GM19468 (cell line): ENCODE results near the gene LLCFC1.

Experiments used
- ATAC-seq: cut with Tn5 transposase; IDR thresholded peaks from one replicate; pipeline ENCODE4 v1.9.1; 2021; ENCODE audit warnings: mild to moderate bottlenecking, moderate library complexity, moderate number of reproducible peaks; ENCODE audit not compliant: unreplicated experiment; ENCODE audit errors: extremely low read depth

The LLCFC1 gene

DNA sequence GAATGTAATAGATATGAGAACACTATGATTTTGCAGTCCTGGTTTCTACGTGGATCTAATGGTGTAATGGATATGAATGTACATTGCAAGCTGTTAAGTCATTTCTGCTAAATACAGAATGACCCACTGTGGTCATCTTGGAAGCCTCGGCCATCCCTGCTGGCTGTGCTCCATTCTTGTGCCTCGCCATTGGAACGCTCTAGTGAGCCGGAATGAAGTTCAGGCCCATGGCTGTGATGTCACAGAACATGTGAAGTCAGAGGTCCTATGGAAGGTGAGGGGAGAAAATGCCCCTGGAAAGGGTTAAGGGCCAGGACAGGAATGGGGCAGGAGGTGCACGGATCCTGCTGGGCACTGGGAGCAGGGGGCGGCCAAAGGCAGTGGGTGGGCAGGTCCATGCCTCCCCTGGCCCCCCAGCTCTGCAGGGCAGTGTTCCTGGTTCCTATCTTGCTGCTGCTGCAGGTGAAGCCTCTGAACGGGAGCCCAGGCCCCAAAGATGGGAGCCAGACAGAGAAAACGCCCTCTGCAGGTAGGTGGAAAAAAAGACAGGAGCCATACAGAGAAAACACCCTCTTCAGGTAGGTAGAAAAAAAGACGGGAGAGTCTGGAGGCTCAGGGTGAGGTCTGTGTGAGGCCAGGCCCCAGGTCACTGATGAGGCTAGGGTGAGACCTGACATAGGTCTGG is at the start of gene LLCFC1:
Gene LLCFC1, plus strand, starts transcription at position 259 of the 685 bp plus-strand sequence. Its CDS starts 138 bp downstream, at position 397.
- no peak for ATAC-seq

DNA sequence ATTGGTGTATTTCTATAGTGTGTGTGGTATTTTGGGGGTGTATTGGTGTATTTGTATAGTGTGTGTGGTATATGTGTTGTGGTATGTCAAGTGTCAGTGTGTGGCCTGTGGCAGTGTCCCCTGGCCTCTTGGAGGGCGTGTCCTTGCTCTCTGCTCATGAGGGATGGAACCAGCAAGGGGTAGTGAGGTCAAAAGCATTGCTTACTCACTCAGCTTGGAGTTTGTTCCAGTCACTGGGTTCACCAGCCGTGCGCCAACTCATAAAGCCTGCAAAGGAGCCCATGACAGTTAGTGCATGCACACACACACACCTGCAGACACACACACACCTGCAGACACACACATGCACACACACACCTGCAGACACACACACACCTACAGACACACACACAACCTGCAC is 49.5 kb upstream of the LLCFC1 start:
- ATAC-seq = no peak

DNA sequence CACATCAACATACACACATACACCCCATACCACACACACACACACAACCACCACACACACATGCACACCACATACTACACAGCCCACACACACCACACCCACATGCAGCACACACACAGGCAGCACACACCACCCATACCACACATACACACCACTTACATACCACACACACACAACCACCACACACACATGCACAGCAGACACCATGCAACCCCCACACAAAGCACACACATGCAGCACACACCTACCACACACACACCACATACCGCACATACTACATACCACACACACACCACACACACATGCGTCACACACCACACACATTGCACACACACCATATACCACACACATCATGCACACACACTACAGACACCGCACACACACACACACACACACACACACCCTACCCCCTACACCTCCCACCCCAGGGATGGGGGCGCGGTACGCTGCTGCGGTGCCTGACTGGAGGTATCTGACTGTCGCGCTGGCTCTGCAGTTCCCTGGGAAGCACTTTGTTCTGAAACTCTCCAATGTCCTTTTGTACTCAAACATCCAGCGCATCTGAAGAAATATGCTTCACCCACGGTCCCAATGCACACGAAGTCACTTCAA is 48.3 kb upstream of the LLCFC1 start:
- ATAC-seq = no peak

DNA sequence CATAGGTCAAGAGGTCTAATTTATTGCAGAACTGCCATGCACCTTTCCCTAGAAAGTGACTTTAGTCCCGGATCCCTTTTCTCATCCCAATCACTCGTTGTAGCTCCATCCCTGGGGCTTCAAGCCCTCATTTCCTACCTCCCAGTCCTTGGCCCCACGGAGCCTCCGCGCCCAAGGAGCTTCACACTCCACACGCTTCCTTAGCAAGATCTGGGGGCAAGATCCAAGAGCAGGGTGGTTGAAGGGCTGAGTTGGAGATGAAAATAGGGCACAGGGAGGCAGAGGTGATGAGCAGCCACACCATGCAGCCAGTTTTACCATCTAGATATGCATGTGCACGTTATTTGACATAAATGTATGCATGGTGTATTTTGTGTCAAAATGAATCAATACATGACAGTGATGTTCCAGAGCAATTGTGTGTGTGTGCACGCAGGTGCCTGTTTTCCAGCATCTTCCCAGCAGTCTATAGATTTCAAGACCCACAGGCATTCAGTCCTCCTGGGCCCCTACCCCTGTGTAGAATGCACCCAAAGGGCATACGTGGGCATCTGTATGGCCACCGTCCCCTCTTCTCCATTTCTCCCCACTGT is 47.7 kb upstream of the LLCFC1 start:
- ATAC-seq = no peak

DNA sequence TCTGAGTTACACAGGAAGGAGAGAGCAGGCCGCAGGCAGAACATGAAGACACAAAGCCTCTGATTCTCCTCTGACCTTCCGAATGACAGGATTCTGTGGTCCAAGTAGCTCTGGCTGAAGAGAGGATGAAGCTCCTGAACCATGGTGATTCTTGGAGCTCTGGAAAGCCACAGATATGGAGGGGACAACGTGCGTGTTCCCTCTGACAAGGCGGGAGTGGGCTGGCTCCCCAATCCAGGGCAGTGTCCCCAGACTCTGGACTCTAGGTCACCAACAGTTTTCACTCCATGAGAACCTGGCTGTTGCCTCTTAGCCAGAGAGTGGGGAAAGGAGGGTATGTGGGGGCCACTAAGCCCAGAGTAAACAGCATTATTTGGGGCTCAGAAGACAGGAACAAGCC is 46.3 kb upstream of the LLCFC1 start:
- ATAC-seq = no peak

DNA sequence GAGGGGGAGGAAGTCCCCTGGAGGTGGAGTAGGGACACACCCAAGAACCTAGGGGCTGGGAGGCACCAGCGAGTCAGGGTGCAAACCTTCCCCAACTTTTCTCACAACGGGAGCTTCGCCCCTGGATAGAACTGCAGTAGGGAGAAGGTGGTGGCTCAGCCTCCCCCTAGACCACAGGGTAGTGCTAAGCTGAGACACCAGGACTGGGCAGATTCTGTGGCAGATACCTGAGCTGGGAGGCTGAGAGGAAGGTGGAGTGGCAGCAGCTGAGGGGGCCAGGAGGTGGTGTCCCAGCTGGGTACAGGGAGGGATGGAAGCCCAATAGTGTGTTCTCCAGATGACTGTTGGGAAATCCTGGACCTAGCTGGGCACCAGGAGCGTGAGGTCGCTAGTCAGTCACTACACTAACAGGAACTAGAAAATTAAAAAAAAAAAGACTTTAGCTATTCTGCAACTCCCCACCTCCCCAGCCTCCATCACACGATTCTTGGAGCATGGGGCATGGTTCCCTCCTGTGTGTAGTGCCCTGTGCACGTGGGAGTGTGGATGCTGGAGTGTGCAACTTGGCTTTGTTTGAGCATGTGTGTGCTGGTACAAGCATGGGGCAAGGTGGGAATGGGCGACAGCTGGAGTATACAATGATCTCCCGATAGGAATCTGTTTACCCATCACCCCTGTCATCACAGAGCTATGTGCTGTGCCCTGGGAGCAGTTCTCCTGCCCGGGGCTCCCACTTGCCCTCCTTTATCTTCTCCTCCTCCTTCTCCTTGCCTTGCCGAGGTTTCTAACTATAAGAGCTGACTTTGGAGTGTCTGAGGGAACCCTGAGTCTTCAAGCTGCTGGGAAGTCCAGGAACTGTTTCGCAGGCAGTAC is 44.9 kb upstream of the LLCFC1 start:
- ATAC-seq = no peak

DNA sequence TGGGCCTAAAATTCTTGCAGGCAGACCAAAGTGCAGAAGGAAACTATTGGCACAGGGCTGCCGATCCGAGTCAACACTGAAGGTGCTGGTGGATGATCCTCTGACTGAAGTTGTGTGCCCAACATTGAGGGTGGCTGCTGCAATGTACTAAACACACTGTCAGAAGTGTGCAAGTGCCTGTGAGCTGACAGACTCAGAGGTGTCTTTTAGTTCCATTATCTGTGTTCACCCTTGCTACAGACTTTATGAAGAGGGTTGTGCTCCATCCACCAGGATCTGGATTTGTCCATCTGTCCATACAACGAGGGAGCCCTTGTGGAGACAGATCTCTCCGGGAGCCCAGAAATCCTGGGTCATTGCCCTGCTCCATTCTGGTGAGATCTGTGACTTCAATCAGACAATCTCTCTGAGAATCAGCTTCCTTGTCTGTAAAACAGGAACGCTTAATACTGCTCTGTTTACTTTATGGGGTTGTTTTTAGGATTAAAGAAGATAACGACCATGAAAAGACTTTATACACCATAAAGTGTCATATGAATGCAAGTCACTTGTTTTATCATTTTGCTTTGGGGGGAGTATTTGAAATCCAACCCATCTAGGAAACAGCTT is 44.2 kb upstream of the LLCFC1 start:
- ATAC-seq = no peak

DNA sequence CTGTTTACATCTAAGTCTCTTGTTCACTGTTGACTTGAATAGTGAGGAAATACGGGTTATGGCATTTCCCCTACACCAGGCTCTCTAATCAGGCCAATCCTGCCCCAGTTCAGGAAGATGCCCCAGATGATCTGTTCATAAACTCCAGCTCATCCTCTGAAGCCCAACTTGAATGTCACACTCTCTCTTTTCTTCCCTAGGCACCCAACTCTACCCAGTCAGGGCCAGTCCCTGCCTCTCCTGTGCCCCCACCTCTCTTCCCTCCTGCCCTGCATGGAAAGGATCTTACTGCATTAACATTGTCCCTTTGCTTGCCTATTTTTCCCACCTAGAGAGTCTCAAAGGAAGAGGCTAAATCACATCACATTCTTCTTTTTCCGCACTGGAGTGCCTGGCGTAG is 43.1 kb upstream of the LLCFC1 start:
- ATAC-seq = no peak

DNA sequence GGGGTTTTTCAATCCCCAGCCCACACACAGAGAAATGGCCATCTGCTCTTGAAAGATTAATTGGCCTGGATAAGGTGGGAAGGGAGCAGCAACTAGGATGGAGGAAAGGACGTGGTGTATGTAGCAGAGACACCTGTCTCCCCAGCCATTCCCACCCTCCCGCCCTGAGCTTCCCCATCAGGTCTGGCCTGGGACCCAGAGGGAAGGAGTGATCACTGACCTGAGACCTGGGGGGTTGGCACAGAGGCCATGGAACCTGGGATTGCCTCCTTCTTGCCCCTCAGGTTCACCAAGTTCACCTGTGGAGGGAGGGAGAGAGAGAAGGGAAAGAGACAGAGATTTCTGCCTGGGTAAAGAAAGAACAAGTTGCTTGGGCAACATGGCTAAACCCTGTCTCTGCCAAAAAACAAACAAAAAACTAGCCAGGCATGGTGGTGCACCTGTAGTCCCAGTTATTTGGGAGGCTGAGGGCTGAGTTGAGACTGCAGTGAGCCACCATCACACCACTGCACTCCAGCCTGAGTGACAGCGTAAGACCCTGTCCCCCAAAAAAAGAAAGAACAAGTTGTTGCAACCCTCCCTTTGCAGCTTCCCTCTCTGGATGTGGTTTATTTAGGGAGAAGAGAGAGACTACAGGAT is 42.4 kb upstream of the LLCFC1 start:
- no peak for ATAC-seq

DNA sequence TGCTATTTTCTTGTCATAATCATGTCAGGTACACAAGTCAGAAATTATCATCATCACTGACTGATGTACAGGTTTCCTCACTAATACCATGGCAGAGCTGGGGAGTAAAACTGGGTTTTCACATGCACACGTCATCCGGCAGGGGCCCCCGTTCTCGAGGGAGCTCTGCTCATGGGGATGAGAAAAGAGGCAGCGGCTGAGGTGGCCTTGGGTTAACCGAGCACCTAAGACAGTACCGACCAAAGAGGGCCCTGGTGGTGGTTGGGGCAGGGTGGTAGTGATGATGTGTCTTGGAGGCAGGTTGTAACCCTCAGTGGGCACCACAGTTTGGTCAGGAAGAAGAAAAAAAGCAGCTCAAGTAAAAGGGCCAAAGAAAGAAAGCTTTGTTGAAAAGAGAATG is 41.6 kb upstream of the LLCFC1 start:
- no peak for ATAC-seq

DNA sequence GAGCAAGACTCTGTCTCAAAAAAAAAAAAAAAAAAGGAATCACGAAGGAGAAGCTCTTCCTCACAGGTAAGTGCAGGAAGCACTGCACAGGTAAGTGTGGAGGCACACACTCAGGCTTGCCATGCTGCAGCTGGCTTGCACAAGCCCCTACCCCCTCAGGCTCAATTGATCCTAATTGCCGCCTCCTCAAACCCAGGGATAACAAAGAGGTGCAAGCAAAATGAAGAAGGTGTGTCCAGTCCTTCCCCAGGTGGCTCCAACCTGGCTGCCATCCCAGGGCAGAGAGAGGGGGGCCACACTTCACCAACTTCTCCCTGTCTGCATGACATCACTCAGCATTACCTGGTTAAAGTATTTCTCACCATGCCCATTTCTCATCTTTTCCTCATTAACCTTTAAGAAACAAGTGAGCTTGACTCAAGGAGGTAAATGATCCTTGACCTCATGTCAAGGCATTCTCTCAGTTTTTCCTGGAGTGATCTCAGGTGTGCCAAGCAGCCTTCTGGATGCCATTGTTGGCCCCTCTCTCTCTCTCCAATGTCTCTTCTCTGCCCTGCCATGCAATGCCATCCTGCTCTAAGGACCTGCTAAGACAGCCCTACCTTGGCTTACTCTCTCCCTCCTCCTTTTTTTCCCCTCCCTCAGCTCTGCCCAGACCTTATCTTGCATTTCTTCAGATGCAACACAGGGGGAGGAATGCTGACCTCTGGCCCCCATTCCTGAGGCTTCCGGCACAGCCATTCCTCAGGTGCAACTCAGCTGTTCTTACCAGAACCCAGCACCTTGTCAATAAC is 40.7 kb upstream of the LLCFC1 start:
- ATAC-seq = no peak

DNA sequence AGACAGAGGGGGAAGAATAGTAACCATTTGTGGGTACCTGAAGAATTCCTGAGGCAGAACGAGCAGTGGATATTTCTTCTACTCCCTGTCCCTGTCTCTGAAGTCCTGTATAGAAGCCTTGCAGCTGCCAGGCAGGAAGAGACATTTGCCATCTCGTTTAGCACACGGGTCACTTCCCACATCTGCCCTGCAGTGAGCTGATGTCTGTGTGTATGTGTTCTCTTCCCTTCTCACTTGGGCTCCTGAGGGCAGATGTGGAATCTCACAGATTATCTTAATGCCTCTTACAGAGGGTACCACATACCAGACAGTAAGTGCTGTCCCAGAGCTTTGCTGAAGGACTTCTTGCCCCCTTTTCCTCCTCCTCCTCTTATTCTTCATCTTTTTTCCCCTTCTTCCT is 39.6 kb upstream of the LLCFC1 start:
- ATAC-seq = no peak

DNA sequence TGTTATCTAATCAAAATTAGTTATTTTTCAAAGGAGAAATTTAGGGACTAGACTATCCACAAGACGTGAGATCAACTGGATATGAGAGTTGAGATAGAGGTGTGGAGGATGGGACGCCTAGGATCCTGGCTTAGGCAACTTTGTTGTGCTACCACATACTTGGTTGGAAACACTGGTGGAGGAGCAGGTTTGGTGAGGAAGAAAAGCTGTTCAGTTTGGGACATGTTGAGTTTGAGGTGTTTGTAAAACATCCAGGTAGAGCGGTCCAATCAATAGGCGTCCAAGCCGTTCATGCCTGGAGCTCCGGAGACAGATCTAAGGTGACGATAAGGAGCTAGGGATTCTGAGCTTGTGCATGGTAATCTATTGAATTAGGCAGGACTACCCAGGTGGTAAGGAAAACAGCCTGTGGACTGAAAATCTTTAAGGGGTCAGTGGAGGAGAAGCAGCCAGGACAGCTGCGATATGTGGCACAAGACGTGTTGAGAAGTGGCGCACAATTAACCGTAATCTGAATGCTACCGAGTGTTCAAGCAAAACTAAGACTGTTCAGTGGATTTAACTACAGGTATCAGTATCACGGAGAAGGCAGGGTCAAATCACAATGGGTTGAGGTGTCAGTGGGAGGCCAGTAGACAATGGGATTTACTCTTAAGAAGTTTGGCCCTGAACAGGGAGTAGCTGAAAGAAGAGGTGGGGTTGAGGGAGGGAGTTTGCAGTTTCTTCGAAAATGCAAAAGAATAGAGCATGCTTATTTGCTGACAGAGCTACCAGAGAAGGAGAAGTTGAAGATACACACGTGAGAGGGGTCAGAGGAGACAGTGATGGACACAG is 37.6 kb upstream of the LLCFC1 start:
- no peak for ATAC-seq

DNA sequence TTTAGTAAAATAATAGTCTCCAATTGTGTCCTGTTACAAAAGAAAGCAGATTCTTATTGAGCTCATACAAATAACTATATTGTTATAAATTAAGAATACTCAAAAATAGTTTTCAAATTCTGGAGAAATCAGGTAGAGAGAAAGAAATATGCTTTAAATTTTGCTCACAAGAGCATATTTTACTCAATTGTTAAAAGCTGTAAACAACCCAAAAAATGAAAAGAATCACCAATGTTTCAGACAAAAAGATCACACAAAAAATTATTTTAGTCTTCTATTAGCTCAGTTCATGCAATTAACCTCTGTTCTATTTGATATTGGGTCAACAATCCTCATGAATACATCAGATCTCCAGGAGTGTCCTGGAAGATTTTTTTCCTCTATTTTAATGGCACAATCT is 35.2 kb upstream of the LLCFC1 start:
- ATAC-seq = no peak

DNA sequence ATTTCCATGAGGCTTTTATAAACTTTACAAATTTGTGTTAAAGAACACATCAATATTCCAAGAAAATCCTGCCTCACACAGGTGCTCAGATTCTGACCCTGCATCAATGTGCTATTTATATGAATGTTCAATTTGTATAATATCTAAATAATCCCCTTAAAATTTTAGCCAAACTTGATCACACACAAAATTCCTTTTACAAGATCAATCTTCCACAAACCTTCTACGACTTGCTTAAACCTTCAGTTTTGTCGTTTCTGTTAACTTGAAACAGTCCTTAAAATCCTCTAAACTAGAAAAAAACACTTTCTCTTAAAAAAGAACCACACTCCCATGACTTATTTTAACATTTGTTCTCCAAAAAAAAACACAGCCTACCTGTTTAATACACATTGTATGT is 33.5 kb upstream of the LLCFC1 start:
- no peak for ATAC-seq

DNA sequence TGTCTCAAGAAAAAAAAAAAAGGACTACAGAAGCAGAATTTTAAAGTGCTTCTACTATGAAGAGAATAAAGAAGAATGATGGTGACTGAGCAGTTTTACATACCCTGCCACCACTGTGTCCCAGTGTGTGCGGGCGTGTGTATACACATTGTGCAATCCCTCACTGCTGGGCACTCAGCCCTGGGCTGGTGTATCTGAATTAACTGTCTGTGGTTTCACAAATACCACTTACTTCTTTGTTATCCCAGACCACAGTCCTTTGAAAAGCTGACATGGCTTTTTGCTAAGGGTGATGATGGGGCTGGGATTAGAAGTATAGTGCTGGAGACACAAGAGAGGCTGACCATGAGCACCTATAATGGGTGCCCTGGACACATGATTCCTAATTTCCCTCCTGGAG is 32.6 kb upstream of the LLCFC1 start:
- ATAC-seq = no peak

DNA sequence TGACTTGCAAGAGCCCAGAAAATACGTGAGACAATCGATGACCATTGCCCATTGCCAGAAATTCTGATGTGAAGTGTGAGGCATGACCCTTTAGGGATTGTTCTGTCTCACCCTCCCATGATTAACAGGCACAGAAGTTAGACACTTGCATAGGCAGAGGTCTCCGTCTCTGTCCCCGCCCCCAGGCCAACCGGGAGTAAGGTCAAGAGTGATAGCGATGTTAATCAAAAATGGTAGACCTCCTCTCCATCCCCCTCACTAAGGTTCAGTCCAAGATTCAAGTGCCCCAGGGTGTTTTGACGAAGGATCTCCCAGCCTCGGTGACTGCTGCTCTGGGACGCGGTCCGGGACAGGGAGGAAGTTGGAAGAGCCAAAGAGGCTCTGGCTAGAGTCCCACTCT is 31.0 kb upstream of the LLCFC1 start:
- ATAC-seq = no peak
